ENCODE data around the gene IL34. TPM values are rescaled to one million over a fixed set of nuclear protein-coding genes. Genes with fewer than 3 reads are reported as not detected.
"Not testable (repeated sequence)": the region's sequence is repeated elsewhere in the genome, so short reads cannot be mapped to it uniquely, and the experiment has no call there.

IL34 gene
- total RNA-seq, 2 donors from 2014 or later = 3.0 to 5.6 TPM

DNA sequence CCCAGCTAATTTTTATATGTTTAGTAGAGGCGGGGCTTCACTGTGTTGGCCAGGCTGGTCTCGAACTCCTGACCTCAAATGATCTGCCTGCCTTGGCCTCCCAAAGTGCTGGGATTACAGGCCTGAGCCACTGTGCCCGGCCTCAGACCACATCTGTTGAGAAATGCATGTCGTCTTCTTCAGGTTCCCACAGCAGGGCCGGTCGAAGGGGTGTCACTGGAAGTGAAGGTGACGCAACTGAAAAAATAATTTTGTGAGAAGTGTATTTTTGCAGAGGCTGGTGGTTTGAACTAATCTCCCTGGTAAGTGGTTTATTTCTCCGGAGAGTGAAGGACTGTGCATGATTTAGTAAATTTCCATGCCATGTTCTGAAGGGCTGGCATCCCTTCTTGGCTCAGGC is 33.4 kb upstream of the IL34 start:
- Mint-ChIP-seq H3K4me3 (no peak overlapping the region), H3K27me3 (ENCODE audit: insufficient read depth) (no peaks in the 10 kb centered on the region), H3K36me3 (ENCODE audit: low read depth) (peaks cover 13% of the 10 kb centered on the region), H3K9me3 (no peaks in the 10 kb centered on the region), H3K27ac (no peak overlapping the region), H3K4me1 (peaks cover 22% of the 10 kb centered on the region)
- TF ChIP-seq CTCF (conservative IDR thresholded peaks at IDR 0.05) = no peak
- Histone ChIP-seq H3K4me3 (ENCODE audit: low read length) (no peak overlapping the region), H3K9me3 (ENCODE audit: control insufficient read depth, low read length) (peaks cover 4% of the 10 kb centered on the region), H3K27me3 (ENCODE audit: control insufficient read depth, insufficient read depth, low read length, poor library complexity, severe bottlenecking) (no peaks in the 10 kb centered on the region), H3K9ac (ENCODE audit: extremely low read depth, low read length, poor library complexity, severe bottlenecking) (no peak overlapping the region), H3K4me1 (ENCODE audit: control insufficient read depth, insufficient read depth, low read length) (peaks cover 4% of the 10 kb centered on the region), H3K36me3 (ENCODE audit: control insufficient read depth, insufficient read depth, low read length) (peaks cover 7% of the 10 kb centered on the region), H3K27ac (ENCODE audit: low read depth, low read length) (no peak overlapping the region)
- peak; percentile 46 for DNase-seq
- 85 to 96% methylated on average over 6 to 8 of the region's 8 CpGs for WGBS, 2 experiments (ENCODE audit: insufficient coverage in 1 of 2, insufficient read length in 1 of 2)

DNA sequence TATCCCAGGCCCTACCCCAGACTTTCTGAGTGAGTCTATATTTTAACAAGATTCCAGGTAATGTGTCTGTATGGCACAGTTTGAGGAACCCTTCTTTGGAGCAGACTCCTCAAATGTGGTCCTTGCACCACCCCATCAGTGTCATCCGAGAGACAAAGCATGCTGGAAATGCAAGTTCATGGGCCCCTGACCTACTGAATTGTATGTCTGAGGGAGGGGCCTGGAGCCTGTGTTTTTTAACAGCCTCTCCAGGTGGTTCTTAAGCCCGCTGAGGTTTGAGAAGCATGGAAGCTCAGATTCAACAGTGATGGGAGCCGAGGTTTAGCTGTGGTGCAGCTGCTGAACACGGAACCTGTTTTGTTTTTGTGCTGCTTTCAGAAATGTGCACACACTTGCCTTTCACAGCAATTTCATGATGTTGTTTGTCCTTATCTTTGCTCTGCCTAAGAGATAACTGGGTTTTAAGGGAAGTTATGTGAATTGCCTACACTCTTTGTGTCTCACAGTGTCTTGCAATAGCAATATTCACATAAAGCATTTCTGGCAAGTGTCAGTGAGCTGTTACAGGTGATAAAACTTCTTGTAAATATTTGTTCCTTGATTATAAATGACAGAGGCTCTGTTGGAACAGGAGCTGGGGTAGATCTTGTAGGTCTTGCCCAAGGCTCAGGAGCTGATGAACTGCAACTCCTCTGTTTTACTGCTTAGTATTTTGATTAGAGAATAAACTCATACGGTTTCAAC is 32.0 kb upstream of the IL34 start:
- 76 to 83% methylated on average over 3 to 5 of the region's 5 CpGs for WGBS, 2 experiments (ENCODE audit: insufficient coverage in 1 of 2, insufficient read length in 1 of 2)
- Histone ChIP-seq H3K36me3 (ENCODE audit: control insufficient read depth, insufficient read depth, low read length) (peaks cover 7% of the 10 kb centered on the region), H3K4me3 (ENCODE audit: low read length) (peak overlapping the region; percentile 18), H3K9me3 (ENCODE audit: control insufficient read depth, low read length) (peaks cover 4% of the 10 kb centered on the region), H3K9ac (ENCODE audit: extremely low read depth, low read length, poor library complexity, severe bottlenecking) (no peak overlapping the region), H3K4me1 (ENCODE audit: control insufficient read depth, insufficient read depth, low read length) (peaks cover 4% of the 10 kb centered on the region), H3K27ac (ENCODE audit: low read depth, low read length) (no peak overlapping the region), H3K27me3 (ENCODE audit: control insufficient read depth, insufficient read depth, low read length, poor library complexity, severe bottlenecking) (no peaks in the 10 kb centered on the region)
- TF ChIP-seq CTCF (conservative IDR thresholded peaks at IDR 0.05) = no peak
- H3K4me1 Mint-ChIP-seq = peaks cover 35% of the 10 kb centered on the region
- no peaks in the 10 kb centered on the region for H3K9me3 Mint-ChIP-seq
- peaks cover 17% of the 10 kb centered on the region for H3K36me3 Mint-ChIP-seq (ENCODE audit: low read depth)
- peak overlapping the region; percentile 40 for H3K27ac Mint-ChIP-seq
- H3K4me3 Mint-ChIP-seq = no peak overlapping the region
- H3K27me3 Mint-ChIP-seq (ENCODE audit: insufficient read depth) = no peaks in the 10 kb centered on the region
- peak; percentile 61 for DNase-seq

DNA sequence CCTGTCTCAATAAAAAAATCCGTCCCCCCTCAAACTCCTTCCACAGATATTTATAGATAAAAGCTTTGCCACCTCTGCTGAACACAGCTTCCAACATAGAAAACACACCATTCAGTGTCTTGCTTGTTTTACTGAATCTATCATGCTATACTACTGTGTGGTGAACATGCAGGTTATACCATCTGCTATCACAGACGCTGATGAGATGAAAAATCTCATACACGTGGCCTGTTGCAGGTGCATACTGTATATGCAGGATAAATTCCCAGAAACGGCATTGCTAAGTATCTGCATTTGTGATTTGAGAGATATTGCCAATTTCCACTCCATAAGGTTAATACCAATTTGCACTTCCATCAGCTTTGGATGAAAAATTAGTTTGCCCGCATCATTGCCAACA is 30.4 kb upstream of the IL34 start:
- H3K36me3 ChIP-seq (ENCODE audit: control insufficient read depth, insufficient read depth, low read length) = peaks cover 7% of the 10 kb centered on the region
- DNase-seq = no peak
- H3K27me3 Mint-ChIP-seq (ENCODE audit: insufficient read depth) = no peaks in the 10 kb centered on the region
- TF ChIP-seq CTCF (conservative IDR thresholded peaks at IDR 0.05) = no peak
- peak overlapping the region; percentile 14 for H3K4me3 ChIP-seq (ENCODE audit: low read length)
- 77 to 94% methylated on average over 4 to 5 of the region's 5 CpGs for WGBS, 2 experiments (ENCODE audit: insufficient coverage in 1 of 2, insufficient read length in 1 of 2)
- peaks cover 4% of the 10 kb centered on the region for H3K9me3 ChIP-seq (ENCODE audit: control insufficient read depth, low read length)
- H3K9me3 Mint-ChIP-seq = no peaks in the 10 kb centered on the region
- peaks cover 4% of the 10 kb centered on the region for H3K4me1 ChIP-seq (ENCODE audit: control insufficient read depth, insufficient read depth, low read length)
- H3K9ac ChIP-seq (ENCODE audit: extremely low read depth, low read length, poor library complexity, severe bottlenecking) = no peak overlapping the region
- peaks cover 17% of the 10 kb centered on the region for H3K36me3 Mint-ChIP-seq (ENCODE audit: low read depth)
- H3K27ac ChIP-seq (ENCODE audit: low read depth, low read length) = no peak overlapping the region
- H3K4me1 Mint-ChIP-seq = peaks cover 42% of the 10 kb centered on the region
- H3K27ac Mint-ChIP-seq = no peak overlapping the region
- no peaks in the 10 kb centered on the region for H3K27me3 ChIP-seq (ENCODE audit: control insufficient read depth, insufficient read depth, low read length, poor library complexity, severe bottlenecking)
- H3K4me3 Mint-ChIP-seq = no peak overlapping the region

DNA sequence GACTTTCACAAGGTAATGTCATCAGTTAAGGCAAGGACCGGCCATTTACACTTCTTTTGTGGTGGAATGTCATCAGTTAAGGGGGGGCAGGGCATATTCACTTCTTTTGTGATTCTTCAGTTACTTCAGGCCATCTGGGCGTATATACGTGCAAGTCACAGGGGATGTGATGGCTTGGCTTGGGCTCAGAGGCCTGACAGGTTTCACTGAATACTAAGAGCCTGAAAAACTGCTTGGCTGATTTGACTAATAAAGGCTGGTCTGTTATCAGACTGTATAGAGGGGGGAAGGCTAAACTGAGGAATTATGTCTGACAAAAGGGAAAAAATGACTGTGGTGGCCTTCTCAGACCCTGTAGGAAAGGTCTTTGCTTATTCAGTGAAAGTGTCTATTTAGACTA is 24.5 kb upstream of the IL34 start:
- Mint-ChIP-seq H3K9me3 (peaks cover 24% of the 10 kb centered on the region), H3K4me3 (peak overlapping the region; percentile 83), H3K27ac (peak overlapping the region; percentile 88), H3K4me1 (peaks cover 67% of the 10 kb centered on the region), H3K36me3 (ENCODE audit: low read depth) (peaks cover 17% of the 10 kb centered on the region)
- not testable (repeated sequence) for H3K27me3 ChIP-seq (ENCODE audit: control insufficient read depth, insufficient read depth, low read length, poor library complexity, severe bottlenecking); H3K4me1 ChIP-seq (ENCODE audit: control insufficient read depth, insufficient read depth, low read length); H3K27ac ChIP-seq (ENCODE audit: low read depth, low read length); H3K36me3 ChIP-seq (ENCODE audit: control insufficient read depth, insufficient read depth, low read length); H3K27me3 Mint-ChIP-seq (ENCODE audit: insufficient read depth); H3K9ac ChIP-seq (ENCODE audit: extremely low read depth, low read length, poor library complexity, severe bottlenecking)
- DNase-seq = peak; percentile 48
- Histone ChIP-seq H3K4me3 (ENCODE audit: low read length) (peak overlapping the region; percentile 45), H3K9me3 (ENCODE audit: control insufficient read depth, low read length) (peaks cover 12% of the 10 kb centered on the region)
- WGBS, 2 experiments (ENCODE audit: insufficient coverage in 1 of 2, insufficient read length in 1 of 2) = 29% methylated on average over 2 of the region's 3 CpGs; no CpG with 5 or more reads in 1 of the 2 experiments
